NCI-H2227 (cell line): ENCODE data around the gene BCL6.
"Not testable (repeated sequence)": the region's sequence is repeated elsewhere in the genome, so short reads cannot be mapped to it uniquely, and the experiment has no call there.

Experiments used
- DNase-seq: peaks from one replicate; lab custom pipeline; 2025; ENCODE audit not compliant: unreplicated experiment; lab: John Stamatoyannopoulos, UW

BCL6 gene

GRCh38 chr3:187681756-187682155 is 63.5 kb downstream of the BCL6 start:
- DNase-seq = not testable (repeated sequence)

GRCh38 chr3:187679638-187680396 is 65.5 kb downstream of the BCL6 start:
- DNase-seq = peak; percentile 64

DNA sequence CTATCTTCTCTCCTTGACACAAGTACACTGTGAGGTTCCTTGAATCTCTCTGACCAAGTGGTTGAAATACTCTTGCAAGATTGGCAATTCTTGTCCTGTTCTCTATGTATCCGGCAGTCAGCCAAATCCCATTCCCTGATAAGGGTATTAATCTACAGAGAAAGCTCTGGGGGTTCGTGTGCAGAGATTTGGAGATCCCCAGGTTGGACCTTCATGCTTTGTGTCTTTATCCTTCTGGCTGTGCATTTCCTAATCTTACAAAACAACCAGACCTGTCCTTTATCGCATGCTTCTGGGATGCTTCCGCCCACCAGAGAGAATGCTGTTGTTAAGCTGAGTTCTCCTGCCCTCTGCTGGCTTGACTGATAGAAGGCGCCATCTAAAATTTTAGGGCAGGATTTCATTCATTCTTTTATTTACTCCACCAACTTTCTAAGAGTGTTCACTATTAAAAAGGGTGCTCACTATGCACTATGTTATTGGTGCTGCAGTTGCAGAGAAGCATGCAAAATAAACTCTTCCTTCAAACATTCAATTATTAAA is 66.5 kb downstream of the BCL6 start:
- peak; percentile 32 for DNase-seq

DNA sequence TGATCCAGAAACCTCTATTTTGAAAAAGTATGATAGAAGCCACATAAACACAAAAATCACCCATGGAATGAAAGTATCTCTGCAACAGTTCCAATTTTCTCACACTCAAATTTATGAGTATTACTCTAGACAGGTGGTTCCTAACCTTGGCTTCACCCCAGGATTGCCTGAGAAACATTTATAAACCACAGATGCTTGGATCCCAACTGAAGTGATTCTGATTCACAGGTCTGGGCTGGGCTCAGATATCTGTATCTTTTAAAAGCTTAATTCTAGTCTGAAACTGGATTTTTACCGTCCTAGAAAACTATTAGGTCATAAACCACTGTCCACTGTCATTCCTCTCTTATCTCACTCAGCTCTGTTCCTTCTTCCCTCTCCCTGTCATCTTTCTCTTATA is 67.7 kb downstream of the BCL6 start:
- no peak for DNase-seq

- DNase-seq = no peak
Measured at GRCh38 chr3:187673012-187673411, 72.3 kb downstream of the BCL6 start.
